HG02852 (cell line): Measurements from ENCODE around the gene CMBL.
A peak's percentile ranks its signal among the peaks of the same experiment; 100 is the strongest.

ENCODE experiments used
- ATAC-seq: cut with Tn5 transposase; IDR thresholded peaks from one replicate; pipeline ENCODE4 v1.9.1; 2021; ENCODE audit warnings: mild to moderate bottlenecking, moderate library complexity; ENCODE audit not compliant: unreplicated experiment

CMBL gene

GRCh38 chr5:10333154-10334006 is 25.7 kb upstream of the CMBL start:
- peak; percentile 74 for ATAC-seq

GRCh38 chr5:10332301-10332700 is 24.6 kb upstream of the CMBL start:
- no peak for ATAC-seq

GRCh38 chr5:10331341-10331796 is 23.7 kb upstream of the CMBL start:
- no peak for ATAC-seq

GRCh38 chr5:10330511-10331230 is 23.0 kb upstream of the CMBL start:
- ATAC-seq = no peak

GRCh38 chr5:10329820-10330481 is 22.2 kb upstream of the CMBL start:
- no peak for ATAC-seq

- no peak for ATAC-seq
Measured at GRCh38 chr5:10329446-10329819, 21.7 kb upstream of the CMBL start.

GRCh38 chr5:10328323-10328722 is 20.6 kb upstream of the CMBL start:
- no peak for ATAC-seq

- no peak for ATAC-seq
Measured at GRCh38 chr5:10324518-10325370, 17.0 kb upstream of the CMBL start.

GRCh38 chr5:10323588-10324488 is 16.1 kb upstream of the CMBL start:
- ATAC-seq = no peak

- ATAC-seq = no peak
Measured at GRCh38 chr5:10321882-10322281, 14.2 kb upstream of the CMBL start.

GRCh38 chr5:10320793-10321192 is 13.1 kb upstream of the CMBL start:
- no peak for ATAC-seq

GRCh38 chr5:10319202-10319851 is 11.6 kb upstream of the CMBL start:
- no peak for ATAC-seq

GRCh38 chr5:10317825-10318682 is 10.4 kb upstream of the CMBL start:
- peak; percentile 74 for ATAC-seq

- no peak for ATAC-seq
Measured at GRCh38 chr5:10315824-10316509, 8.3 kb upstream of the CMBL start.

- no peak for ATAC-seq
Measured at GRCh38 chr5:10315201-10315600, 7.5 kb upstream of the CMBL start.

- no peak for ATAC-seq
Measured at GRCh38 chr5:10311595-10312425, 4.1 kb upstream of the CMBL start.
